NCI-H2171 (cell line): ENCODE results near the gene TUBB6.

Experiments used
- DNase-seq: peaks from one replicate; lab custom pipeline; 2025; lab: John Stamatoyannopoulos, UW

TUBB6 gene

GRCh38 chr18:12307701-12308385 lies at the start of gene TUBB6:
TUBB6 (plus strand) TSS chr18:12308241; CDS start chr18:12308293, 52 bp downstream.
- peak; percentile 60 for DNase-seq

- DNase-seq, result no peak
These were observed 49.0 kb upstream of the TUBB6 start for GRCh38 chr18:12258719-12259705.

- DNase-seq, result no peak
These were observed 45.3 kb upstream of the TUBB6 start for GRCh38 chr18:12262748-12263147.

- DNase-seq, result no peak
These were observed 43.2 kb upstream of the TUBB6 start for GRCh38 chr18:12264864-12265263.

- peak; percentile 72 for DNase-seq
These were observed 36.4 kb upstream of the TUBB6 start for GRCh38 chr18:12271376-12272235.

- no peak for DNase-seq
These were observed 33.2 kb upstream of the TUBB6 start for GRCh38 chr18:12274793-12275192.

- no peak for DNase-seq
These were observed 31.1 kb upstream of the TUBB6 start for GRCh38 chr18:12276736-12277554.

- DNase-seq, result peak; percentile 7
These were observed 29.8 kb upstream of the TUBB6 start for GRCh38 chr18:12278215-12278671.

GRCh38 chr18:12278741-12279682 lies 29.0 kb upstream of the TUBB6 start:
- no peak for DNase-seq

GRCh38 chr18:12279781-12280531 lies 28.1 kb upstream of the TUBB6 start:
- no peak for DNase-seq

- DNase-seq, result no peak
These were observed 26.2 kb upstream of the TUBB6 start for GRCh38 chr18:12281861-12282260.

- no peak for DNase-seq
These were observed 25.5 kb upstream of the TUBB6 start for GRCh38 chr18:12282442-12283039.

GRCh38 chr18:12283256-12283655 lies 24.8 kb upstream of the TUBB6 start:
- no peak for DNase-seq

GRCh38 chr18:12283666-12284065 lies 24.4 kb upstream of the TUBB6 start:
- DNase-seq, result no peak

GRCh38 chr18:12287131-12287681 lies 20.8 kb upstream of the TUBB6 start:
- DNase-seq, result no peak

- DNase-seq, result peak; percentile 4
These were observed 20.2 kb upstream of the TUBB6 start for GRCh38 chr18:12287684-12288402.

- DNase-seq, result no peak
These were observed 19.7 kb upstream of the TUBB6 start for GRCh38 chr18:12288403-12288755.

GRCh38 chr18:12290086-12290485 lies 18.0 kb upstream of the TUBB6 start:
- no peak for DNase-seq
